GM12892 (cell line): ENCODE measurements around the gene MVB12B.

ENCODE experiments used
- POLR2A ChIP-seq: IDR thresholded peaks from 2 replicates; pipeline ENCODE4 v1.6.1; 2011; ENCODE audit warnings: low read depth, low read length, control low read depth
- POLR2AphosphoS5 ChIP-seq: IDR thresholded peaks from 2 replicates; pipeline ENCODE4 v1.6.1; 2011; ENCODE audit warnings: low read depth, low read length, control low read depth
- TAF1 ChIP-seq: IDR thresholded peaks from 2 replicates; pipeline ENCODE4 v1.6.1; 2011; ENCODE audit warnings: low read depth, mild to moderate bottlenecking, control low read depth, low read length, borderline replicate concordance

DNA sequence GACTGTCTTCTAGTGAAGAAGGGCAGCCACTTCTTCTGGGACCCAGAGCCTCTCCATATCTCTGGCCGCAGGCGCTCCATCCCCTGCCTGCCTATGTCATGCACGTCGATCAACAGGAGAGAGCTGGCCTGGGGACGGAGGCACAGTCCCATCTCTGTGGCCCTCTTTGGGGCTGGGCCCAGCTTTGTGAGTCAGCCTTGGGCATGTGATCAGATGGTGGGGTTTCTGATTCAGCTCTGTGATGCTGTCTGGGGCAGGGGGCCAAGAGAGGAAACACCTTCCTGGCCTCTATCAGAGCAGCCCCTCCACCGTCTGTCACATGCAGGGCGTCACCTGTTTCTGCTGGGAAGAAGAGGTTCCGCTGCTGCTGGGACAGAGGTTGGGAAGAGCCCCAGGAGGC, 72.6 kb downstream of the MVB12B start:
- TF ChIP-seq POLR2AphosphoS5 (no peak), TAF1 (no peak), POLR2A (no peak)
